K562 (cell line): ENCODE results near the gene NOP14. TPM values are rescaled to one million over a fixed set of nuclear protein-coding genes. Genes with fewer than 3 reads are reported as not detected.

ENCODE experiments used
- CTBP1 ChIP-seq: fragments of 450-650 bp; IDR thresholded peaks from 2 replicates; pipeline ENCODE4 v1.6.1; 2016; ENCODE audit warnings: borderline replicate concordance
- FOXP4 ChIP-seq: sonication (generic); formaldehyde crosslinking; IDR thresholded peaks from 2 replicates; pipeline ENCODE4 v1.8.0; 2022; ENCODE audit warnings: mild to moderate bottlenecking, missing genetic modification reagents, borderline replicate concordance
- KDM5B ChIP-seq: fragments of 200-600 bp; sonication (generic); IDR thresholded peaks from 2 replicates; pipeline ENCODE4 v1.6.1; 2012; ENCODE audit warnings: low read depth, mild to moderate bottlenecking, moderate library complexity, low read length, control low read depth, inconsistent platforms; ENCODE audit not compliant: insufficient replicate concordance
- KLF10 ChIP-seq: fragments of 250-450 bp; sonication (Bioruptor Pico); IDR thresholded peaks from 2 replicates; pipeline ENCODE4 v1.6.1; 2021; ENCODE audit warnings: matching md5 sums
- MNT ChIP-seq, 2 experiments: fragments of 450-650 bp; conservative IDR thresholded peaks; 2 replicates each; pipeline ENCODE4 v1.6.1; 2017; ENCODE audit warnings: mild to moderate bottlenecking in 2 of 2, moderate library complexity in 2 of 2
- MYNN ChIP-seq, 2 experiments: sonication (generic); formaldehyde crosslinking in 1 of 2; IDR thresholded peaks; 2 replicates each; pipeline versions ENCODE4 v1.5.0 to v1.6.1; 2016 to 2020; ENCODE audit warnings: antibody characterized with exemption in 1 of 2, missing genetic modification reagents in 1 of 2
- TSHZ1 ChIP-seq: fragments of 250-450 bp; sonication (Bioruptor Pico); IDR thresholded peaks from 2 replicates; pipeline ENCODE4 v1.4.0; 2020; ENCODE audit warnings: mild to moderate bottlenecking, moderate library complexity
- WHSC1 ChIP-seq: IDR thresholded peaks from one replicate; pipeline ENCODE4 v1.6.1; 2012; ENCODE audit warnings: low read length, control low read depth, inconsistent platforms
- ZNF3 ChIP-seq: fragments of 250-450 bp; sonication (Bioruptor Pico); IDR thresholded peaks from 2 replicates; pipeline ENCODE4 v1.5.0; 2021; ENCODE audit warnings: mild to moderate bottlenecking, moderate library complexity
- polyA plus RNA-seq, 8 experiments: library from polyadenylated mRNA; depleted of rRNA in 4 of 8; stranded (reverse) in 5 of 8; unstranded in 3 of 8; fragments of >200 nt; fragmentation: Nextera tagmentation in 2 of 8; fragmentation: Illumina TruSeq in 1 of 8; extraction: Ambion mirVana in 2 of 8; extraction: Trizol in 1 of 8; gene quantifications; 2 replicates each; pipeline versions ENCODE4 v1.2.1 to v1.2.3, GENCODE V29; 2011 to 2014; ENCODE audit warnings: inconsistent platforms in 1 of 8, missing spikeins in 1 of 8
- total RNA-seq, 7 experiments: library from RNA; depleted of rRNA in 6 of 7; stranded (reverse); fragments of >200 nt in 6 of 7; fragmentation: Illumina TruSeq in 2 of 7; extraction: Trizol in 2 of 7; gene quantifications; 2 replicates each; pipeline versions ENCODE4 v1.2.1 to v1.2.3, GENCODE V29; 2011 to 2021; ENCODE audit warnings: low replicate concordance in 1 of 7
- TF ChIP-seq, protein P1 (sequence below): sonication (generic); formaldehyde crosslinking; IDR thresholded peaks from 2 replicates; pipeline ENCODE4 v1.8.1; 2023; ENCODE audit warnings: mild to moderate bottlenecking, missing genetic modification reagents
- TF ChIP-seq, protein P2 (sequence below): fragments of 200-800 bp; sonication (Bioruptor generic); IDR thresholded peaks from 2 replicates; pipeline ENCODE4 v1.6.1; 2017; ENCODE audit warnings: missing genetic modification characterization, missing compliant biosample characterization
- TF ChIP-seq, protein P3 (sequence below): sonication (generic); formaldehyde crosslinking; IDR thresholded peaks from 2 replicates; pipeline ENCODE4 v1.8.1; 2022; ENCODE audit warnings: missing genetic modification reagents

NOP14 gene
- total and polyA plus RNA-seq, 9 of the 15 experiments (the other 6 are each of a cell fraction or from before 2014, with no cell fraction given) = 12.7 to 76.0 (median 50.9) TPM

- TF ChIP-seq, protein P1, sequence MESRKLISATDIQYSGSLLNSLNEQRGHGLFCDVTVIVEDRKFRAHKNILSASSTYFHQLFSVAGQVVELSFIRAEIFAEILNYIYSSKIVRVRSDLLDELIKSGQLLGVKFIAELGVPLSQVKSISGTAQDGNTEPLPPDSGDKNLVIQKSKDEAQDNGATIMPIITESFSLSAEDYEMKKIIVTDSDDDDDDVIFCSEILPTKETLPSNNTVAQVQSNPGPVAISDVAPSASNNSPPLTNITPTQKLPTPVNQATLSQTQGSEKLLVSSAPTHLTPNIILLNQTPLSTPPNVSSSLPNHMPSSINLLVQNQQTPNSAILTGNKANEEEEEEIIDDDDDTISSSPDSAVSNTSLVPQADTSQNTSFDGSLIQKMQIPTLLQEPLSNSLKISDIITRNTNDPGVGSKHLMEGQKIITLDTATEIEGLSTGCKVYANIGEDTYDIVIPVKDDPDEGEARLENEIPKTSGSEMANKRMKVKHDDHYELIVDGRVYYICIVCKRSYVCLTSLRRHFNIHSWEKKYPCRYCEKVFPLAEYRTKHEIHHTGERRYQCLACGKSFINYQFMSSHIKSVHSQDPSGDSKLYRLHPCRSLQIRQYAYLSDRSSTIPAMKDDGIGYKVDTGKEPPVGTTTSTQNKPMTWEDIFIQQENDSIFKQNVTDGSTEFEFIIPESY (CRISPR knock-in tag) = no peak
- TF ChIP-seq WHSC1 = no peak
- TF ChIP-seq CTBP1 = peak; percentile 83
- TF ChIP-seq KLF10 (CRISPR knock-in tag) = no peak
- TF ChIP-seq MYNN (IDR thresholded peaks at IDR 0.05) = peak; percentile 81
- no peak for TF ChIP-seq MYNN (CRISPR knock-in tag; IDR thresholded peaks at IDR 0.05)
- TF ChIP-seq MNT (conservative IDR thresholded peaks at IDR 0.05) = peak; percentile 35 to 48; a peak in 3 of 4 replicates
- no peak for TF ChIP-seq ZNF3 (CRISPR knock-in tag)
- no peak for TF ChIP-seq TSHZ1 (CRISPR knock-in tag)
- TF ChIP-seq, protein P2, sequence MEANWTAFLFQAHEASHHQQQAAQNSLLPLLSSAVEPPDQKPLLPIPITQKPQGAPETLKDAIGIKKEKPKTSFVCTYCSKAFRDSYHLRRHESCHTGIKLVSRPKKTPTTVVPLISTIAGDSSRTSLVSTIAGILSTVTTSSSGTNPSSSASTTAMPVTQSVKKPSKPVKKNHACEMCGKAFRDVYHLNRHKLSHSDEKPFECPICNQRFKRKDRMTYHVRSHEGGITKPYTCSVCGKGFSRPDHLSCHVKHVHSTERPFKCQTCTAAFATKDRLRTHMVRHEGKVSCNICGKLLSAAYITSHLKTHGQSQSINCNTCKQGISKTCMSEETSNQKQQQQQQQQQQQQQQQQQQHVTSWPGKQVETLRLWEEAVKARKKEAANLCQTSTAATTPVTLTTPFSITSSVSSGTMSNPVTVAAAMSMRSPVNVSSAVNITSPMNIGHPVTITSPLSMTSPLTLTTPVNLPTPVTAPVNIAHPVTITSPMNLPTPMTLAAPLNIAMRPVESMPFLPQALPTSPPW (CRISPR knock-in tag) = peak; percentile 14; the same call in 1 of the 2 replicates
- no peak for TF ChIP-seq FOXP4 (CRISPR knock-in tag)
- peak; percentile 47 for TF ChIP-seq KDM5B
- TF ChIP-seq, protein P3, sequence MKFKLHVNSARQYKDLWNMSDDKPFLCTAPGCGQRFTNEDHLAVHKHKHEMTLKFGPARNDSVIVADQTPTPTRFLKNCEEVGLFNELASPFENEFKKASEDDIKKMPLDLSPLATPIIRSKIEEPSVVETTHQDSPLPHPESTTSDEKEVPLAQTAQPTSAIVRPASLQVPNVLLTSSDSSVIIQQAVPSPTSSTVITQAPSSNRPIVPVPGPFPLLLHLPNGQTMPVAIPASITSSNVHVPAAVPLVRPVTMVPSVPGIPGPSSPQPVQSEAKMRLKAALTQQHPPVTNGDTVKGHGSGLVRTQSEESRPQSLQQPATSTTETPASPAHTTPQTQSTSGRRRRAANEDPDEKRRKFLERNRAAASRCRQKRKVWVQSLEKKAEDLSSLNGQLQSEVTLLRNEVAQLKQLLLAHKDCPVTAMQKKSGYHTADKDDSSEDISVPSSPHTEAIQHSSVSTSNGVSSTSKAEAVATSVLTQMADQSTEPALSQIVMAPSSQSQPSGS (CRISPR knock-in tag) = no peak
Observed at GRCh38 chr4:2935762-2936743, 27.2 kb downstream of the NOP14 start (continued).
